B cell (primary cell): ENCODE measurements around the gene KCNJ6.

ENCODE experiments used
- EZH2 ChIP-seq: IDR thresholded peaks from 2 replicates; pipeline ENCODE4 v1.6.1; 2012; ENCODE audit warnings: borderline replicate concordance, low read depth, mild to moderate bottlenecking, moderate library complexity, low read length; ENCODE audit not compliant: insufficient read depth, poor library complexity, severe bottlenecking
- TF ChIP-seq, protein P1 (sequence below): fragments of 200-600 bp; IDR thresholded peaks from one replicate; pipeline ENCODE4 v1.8.0; 2022; ENCODE audit warnings: antibody characterized with exemption, mild to moderate bottlenecking

DNA sequence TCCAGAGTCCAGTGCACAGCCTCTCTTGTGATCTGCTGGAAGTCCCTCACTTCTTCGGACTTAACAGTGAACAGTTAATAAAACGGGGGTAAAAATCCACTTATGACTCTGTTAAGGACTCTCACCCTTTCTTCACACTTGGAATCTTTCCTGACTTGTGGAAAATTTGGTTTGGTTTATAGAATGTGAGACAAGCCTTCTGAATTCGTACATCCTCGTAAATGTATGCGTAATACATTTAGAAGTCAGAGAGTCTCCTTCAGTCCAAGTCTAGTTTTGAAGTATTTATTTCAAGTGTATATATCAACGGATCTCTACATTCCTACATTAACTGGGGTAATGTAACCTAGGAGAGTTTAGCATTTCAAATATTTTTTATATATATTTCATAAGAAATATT is 270.4 kb downstream of the KCNJ6 start:
- TF ChIP-seq, protein P1, sequence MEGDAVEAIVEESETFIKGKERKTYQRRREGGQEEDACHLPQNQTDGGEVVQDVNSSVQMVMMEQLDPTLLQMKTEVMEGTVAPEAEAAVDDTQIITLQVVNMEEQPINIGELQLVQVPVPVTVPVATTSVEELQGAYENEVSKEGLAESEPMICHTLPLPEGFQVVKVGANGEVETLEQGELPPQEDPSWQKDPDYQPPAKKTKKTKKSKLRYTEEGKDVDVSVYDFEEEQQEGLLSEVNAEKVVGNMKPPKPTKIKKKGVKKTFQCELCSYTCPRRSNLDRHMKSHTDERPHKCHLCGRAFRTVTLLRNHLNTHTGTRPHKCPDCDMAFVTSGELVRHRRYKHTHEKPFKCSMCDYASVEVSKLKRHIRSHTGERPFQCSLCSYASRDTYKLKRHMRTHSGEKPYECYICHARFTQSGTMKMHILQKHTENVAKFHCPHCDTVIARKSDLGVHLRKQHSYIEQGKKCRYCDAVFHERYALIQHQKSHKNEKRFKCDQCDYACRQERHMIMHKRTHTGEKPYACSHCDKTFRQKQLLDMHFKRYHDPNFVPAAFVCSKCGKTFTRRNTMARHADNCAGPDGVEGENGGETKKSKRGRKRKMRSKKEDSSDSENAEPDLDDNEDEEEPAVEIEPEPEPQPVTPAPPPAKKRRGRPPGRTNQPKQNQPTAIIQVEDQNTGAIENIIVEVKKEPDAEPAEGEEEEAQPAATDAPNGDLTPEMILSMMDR = no peak
- no peak for TF ChIP-seq EZH2
